AG08395 (cell line): ENCODE data around the gene ELOVL5.
A peak's percentile ranks its signal among the peaks of the same experiment; 100 is the strongest.
"Not testable (repeated sequence)": the region's sequence is repeated elsewhere in the genome, so short reads cannot be mapped to it uniquely, and the experiment has no call there.

Experiments
- DNase-seq: peaks from one replicate; pipeline ENCODE4 v3.0.0; 2012; ENCODE audit warnings: mixed read lengths, low spot score

Gene ELOVL5

DNA sequence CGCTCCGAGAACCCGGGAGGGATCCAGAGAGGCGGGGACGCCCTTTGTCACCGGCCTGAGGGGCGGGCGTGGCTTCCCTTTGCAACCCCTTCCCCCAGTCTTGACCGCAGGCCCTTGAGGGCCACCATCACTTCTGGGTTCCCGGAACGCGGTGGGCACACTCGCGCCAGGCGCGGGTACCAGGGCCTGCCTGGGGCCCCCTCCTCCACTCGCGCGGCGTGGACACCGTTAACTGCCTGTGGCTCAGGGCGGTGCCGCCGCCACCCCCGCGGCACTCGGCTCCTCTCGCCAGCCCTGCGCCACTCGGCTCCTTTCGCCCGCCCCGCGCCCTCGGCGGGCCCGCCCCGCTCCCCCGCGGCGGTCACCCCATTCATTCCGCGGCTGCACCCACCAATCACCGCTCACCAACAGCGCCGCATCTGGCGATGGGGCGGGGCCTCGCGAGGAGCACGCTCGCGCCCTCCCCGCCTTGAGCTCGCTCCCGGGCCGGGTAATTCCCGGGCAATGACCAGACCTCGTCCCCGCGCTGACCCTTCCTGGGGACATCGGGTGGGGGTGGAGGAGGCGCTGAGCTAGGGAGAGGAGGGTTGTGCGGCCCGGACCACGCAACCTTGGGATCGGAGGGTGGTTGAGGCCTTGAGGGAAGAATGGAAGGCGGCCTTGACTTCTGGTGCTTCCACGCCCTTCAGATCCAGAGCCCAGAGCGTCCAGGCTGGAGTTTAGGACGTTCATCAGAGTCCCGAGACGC is 10.5 kb upstream of the ELOVL5 start:
- DNase-seq, result peak; percentile 98

DNA sequence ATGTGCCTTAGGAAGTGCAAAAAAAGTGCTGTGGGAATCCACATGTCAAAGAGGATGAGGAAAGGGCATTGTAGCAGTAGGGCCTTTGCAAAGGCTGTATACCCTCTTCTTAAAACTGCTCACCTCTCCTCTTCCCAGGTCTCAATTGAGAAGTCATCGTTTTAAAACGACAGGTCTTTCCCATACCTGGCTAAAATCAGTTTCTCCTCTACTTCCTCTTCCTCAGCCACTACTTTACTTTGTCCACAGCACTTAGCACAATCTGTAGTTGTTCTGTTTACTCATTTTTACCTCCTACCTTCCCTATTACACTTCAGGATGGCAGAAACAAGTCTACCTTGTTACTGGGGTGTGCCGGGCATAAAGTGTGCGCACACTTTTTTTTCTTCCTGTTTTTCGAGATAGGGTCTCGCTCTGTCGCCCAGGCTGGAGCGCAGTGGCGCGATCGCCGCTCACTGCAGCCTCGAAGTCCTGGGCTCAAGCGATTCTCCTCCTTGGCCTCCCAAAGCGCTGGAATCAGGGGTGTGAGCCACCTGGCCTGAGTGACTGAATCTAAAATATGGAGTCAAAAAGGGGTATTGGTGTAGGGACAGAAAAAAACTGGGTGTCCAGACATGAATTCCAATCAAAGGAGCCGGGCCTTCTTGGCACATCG is 9.8 kb upstream of the ELOVL5 start:
- no peak for DNase-seq

DNA sequence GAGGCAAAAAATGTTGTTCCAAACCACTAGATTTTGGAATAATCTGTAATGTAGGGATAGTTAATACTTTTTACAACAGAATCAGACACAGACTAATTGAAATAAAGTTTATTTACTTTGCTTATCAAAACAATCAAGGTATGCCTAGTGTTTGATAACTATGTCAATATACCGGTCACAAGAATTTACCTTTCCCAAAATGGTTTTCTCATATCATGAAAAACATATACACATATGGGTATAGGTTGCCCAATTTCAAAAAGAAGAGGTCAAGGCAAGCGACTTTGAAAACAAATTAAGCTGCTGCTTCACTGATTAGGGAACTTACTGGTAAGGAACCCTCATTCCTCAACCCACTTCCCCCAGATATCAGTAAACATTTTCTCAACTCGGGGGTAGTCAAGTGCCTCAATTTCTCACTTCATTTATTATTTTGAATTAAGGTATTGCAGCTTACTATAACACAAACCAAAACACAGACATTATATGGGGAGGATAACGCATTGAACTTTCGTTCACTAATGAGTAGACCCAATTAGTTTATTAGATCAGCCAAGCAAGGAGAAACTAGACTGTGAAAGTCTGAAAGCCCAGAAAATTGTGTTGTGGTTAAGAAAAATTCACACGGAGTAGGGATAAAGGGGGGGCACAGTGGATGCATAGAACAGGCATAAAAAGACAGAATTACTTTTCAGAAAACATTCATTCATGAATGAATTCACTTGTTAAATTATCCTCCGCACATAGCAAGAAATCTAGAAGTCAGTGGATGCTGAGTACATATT is 9.0 kb upstream of the ELOVL5 start:
- no peak for DNase-seq

DNA sequence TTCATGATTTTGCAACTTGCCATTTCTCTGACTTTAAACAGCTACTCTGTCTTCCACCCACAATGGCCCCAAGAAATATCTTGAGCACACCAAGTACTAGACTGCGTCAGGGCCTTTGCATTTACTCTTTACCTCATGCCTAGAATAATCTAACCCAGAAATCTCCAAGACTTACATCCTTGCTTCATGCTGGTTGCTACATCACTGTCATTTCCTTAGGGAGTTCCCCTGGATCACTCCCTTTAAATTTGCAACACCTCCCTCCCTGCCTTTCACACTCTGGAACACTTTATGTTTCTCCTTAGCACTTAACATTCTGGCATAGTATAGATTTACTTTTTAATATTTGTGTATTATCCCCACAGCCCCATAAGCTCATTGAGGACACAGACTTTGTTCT is 4.9 kb upstream of the ELOVL5 start:
- no peak for DNase-seq

DNA sequence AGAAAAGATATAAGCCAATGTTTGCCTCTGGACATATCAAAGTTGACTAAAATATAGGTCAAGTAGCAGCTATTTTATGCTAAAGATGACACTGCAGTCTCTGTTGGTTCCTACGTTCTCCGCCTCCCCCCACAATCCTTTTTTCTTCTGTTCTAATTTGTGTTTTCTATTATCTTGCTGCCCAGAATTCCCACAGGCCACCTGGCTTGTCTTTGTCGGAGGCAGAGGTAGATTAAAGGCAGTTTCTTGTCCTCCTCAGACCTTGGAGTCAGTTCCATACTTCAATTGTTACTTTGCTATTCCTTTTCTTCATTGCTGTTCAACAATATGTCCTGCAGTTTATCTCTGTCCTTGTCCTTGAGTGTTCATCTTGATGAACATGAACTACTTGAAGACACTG is 3.6 kb upstream of the ELOVL5 start:
- DNase-seq, result no peak

DNA sequence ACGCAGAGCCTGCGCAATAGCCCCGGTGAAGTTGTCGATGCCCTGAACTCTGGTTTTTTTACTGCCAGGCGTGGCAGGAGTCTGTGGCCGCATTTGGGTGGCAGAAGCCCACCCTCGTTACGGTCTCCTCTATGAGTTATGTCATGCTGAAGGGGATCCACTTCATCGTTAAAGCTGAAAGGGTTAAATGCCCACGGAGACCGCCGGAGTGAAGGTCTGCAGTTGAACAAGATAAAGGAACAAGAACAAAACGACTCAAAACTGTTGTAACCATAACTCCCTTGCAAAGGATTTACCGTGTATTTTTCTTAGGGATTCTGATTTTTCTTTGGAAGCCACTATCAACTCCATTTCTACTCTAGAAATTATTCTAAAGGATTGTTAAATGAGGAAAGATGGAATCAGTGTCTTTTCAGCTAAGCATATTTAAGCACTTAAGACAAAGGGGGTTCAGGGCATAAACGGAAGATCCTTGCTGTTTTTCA is 501 bp upstream of the ELOVL5 start:
- no peak for DNase-seq

DNA sequence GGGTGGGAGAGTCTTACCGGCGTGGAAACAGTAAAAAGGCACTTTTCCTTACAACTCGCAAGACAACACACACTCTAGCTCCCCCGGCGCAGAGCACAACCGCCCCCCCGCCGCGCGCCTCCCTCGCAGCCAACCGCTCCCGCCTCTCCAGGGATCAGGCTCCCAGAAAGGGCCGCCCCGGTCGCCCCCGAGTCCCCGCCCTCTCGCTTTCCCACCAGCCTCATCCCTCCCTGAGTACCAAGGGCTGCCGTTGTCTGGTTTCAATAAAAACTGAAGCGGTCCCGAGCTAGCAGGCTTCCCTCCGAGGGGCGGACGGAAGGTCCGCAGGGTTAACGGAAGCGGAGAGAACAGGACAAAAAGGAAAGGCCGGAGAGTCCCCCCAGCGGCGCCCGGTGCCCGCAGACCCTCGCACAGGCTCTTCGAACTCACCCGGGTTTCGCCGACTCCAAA is 804 bp downstream of the ELOVL5 start:
- peak; percentile 71 for DNase-seq

DNA sequence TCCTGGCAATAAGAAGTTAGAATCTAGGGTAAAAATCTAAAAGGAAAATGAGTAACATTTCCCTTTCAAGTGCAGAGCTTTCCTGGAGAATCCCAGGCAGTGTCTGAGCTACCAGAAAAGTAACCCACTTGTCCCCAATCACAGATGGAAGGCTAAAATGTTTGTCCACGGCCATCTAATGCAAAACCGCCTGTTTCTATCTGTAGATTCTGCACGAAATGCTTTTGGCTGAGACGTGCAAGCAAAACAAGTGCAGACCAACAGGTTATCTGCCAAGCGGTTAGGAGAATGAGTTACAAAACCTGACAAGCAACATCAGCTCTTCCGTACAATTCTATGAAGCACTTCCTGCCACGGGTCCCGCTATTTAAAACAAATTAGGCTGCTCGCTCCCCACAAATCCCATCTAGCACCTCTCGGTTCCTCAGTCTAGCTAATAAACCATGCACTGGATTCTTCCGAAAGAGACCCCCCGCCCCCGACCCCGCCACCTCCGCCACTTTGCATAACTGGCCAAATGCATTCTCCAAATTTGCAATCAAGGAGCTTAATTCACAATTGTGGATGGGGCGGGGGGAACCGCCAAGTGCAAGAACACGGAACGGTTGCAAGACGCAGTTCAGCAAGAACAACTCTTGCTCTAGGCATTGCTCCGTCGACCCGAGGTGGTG is 1.4 kb downstream of the ELOVL5 start:
- DNase-seq, result no peak

DNA sequence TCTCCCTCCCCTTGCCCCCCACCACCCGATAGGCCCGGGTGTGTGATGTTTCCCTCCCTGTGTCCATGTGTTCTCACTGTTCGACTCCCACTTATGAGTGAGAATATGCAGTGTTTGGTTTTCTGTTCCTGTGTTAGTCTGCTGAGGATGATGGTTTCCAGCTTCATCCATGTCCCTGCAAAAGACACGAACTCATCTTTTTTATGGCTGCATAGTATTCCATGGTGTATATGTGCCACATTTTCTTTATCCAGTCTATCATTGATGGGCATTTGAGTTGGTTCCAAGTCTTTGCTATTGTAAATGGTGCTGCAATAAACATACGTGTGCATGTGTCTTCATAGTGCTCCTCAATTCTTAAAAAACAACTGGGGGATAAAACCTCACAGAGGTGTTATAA is 2.7 kb downstream of the ELOVL5 start:
- DNase-seq, result not testable (repeated sequence)

DNA sequence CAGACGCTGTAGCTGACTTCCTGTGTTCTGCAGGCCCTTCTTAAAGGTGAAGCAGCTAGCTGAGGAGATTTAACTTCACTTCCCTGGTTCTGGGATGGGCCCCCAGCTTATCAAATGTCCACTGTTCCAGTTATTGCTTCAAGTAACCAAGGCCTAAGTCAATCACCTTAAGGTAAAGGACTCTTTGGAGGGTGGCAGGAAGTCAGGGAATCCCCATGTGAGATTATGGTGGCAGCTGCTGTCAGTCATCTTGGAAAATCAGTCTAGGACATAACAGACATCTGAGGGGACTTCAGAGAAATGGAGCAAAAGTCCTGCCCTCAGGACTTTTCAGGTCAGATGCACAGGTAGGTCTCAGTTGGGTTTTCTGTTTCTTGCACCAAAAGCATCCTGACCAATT is 3.8 kb downstream of the ELOVL5 start:
- no peak for DNase-seq

DNA sequence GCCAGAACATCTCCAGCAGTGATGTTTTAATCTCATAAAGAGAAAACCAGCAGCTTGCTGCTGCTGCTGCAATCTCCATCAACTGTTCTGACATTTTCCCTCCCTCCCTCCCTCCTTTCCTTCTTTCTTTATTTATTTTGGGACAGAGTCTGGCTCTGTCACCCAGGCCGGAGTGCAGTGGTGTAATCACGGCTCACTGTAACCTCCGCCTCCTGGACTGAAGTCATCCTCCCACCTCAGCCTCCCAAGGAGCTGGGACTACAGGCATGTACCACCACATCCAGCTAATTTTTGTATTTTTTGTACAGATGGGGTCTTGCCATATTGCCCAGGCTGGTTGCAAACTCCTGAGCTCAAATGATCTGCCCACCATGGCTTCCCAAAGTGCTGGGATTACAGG is 5.7 kb downstream of the ELOVL5 start:
- no peak for DNase-seq

DNA sequence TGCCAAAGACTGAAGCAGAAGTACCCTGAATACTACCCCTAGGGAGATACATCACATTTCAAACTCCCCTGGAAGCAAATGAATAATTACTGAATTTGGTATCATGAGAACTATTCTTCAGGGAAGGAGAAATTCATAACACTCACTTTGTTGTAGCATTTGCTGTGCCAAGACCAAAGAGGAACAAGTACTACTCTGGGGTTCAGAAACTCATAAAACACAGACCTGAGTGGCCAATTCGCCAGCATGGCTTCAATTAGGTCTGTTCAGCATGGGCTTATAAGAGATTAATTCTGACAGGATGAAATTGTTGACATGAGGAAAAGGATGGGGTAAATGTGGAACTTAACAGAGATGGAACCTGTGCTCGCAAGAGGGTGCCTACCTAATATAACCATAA is 6.5 kb downstream of the ELOVL5 start:
- no peak for DNase-seq

DNA sequence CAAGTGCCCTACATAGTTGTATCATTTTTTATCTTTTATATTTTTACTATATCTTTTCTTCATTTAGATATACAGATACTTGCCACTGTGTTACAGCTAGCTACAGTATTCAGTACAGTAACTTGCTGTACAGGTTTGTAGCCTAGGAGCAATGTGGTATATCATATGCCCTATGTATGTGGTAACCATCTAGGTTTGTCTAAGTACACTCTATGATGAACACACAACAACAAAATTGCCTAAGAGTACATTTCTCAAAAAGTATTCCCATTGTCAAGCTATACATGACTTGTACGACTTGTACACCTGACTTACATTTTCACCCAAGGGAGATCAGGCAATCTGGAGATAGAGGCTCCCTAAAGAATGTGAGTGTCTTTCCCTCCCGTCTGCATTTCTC is 8.2 kb downstream of the ELOVL5 start:
- DNase-seq, result no peak

DNA sequence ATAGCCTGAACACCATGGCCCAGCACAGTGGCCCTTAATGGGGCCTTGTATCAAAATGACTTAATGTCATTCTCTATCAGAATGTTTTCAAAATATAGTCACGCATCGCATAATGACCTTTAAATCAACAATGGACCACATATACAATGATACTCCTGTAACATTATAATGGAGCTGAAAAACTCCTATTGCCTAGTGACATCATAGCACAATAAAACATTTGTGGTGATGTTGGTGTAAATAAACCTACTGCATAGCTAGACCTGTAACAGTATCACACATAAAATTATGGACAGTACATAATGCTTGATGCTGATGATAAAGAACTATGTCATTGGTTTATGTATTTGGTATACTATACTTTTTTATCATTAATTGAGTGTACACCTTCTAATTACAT is 9.3 kb downstream of the ELOVL5 start:
- no peak for DNase-seq

DNA sequence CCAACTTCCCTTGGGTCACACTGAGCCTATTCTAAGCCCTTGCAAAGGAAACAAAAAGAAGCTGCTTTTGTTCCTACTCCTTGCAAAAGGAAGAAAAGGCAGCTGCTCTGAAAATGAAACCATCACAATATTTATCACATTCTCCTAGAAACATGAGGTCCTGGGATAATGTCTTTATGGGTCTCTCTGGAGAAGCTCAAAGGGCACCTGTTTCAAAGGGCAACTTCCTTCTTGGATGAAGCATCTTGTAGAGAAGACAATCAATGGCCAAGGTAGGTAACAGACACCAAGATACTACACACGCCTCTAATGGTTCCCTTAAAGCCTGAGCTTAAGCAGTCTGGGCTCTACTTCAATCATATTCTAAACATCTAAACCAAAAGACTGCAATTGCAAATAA is 10.4 kb downstream of the ELOVL5 start:
- no peak for DNase-seq

DNA sequence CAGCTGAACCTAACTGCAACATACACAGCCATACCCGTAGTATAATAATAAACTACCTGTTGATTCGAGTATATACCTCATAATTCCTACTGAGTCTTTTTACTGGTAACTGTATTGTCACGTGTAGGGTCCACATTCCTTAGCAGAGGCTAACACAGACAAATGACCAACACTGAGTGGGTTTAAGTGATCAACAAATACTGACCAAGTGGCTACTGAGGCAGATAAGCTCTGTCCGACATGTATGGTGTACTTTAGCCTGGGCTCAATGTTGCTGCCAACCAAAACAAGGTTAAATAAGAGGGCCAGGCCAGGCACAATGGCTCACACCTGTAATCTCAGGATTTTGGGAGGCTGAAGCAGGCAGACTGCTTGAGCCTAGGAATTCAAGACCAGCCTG is 12.7 kb downstream of the ELOVL5 start:
- no peak for DNase-seq

DNA sequence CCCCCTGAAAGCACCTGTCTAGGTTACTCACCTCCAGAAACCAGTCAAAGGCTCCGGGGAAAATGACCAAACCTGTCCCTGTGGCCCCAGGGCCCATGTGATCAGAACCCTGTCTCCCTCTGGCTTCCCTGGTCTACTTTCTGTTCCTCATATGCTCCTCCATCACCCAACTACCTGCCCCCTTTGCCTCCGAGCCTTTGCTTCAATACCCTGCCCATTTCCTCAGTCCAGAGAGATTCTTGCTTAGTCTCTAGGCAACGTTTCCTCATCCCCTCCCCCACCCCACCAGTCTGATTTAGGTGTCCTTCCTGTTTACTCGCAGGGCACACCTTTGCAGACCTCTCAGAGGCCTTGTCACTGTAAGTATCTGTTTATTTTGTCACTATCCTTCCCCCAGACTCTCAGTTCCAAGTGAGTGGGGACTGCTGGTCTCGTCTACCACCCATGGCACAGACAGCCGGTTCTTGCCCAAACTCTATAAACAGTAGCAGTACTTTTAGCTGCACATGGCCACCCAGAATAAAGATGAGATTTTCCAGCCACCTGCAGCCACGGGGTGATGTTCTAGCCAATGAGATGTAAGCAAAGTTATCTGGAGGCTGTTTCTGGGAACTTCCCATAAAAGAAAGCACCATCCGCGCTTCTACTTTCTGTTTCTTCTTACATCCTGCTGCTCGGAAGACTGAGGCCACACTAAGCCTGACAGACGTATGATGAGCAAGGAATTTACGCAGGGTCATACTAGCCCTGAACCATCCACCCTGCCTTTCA is 13.3 kb downstream of the ELOVL5 start:
- DNase-seq, result no peak

DNA sequence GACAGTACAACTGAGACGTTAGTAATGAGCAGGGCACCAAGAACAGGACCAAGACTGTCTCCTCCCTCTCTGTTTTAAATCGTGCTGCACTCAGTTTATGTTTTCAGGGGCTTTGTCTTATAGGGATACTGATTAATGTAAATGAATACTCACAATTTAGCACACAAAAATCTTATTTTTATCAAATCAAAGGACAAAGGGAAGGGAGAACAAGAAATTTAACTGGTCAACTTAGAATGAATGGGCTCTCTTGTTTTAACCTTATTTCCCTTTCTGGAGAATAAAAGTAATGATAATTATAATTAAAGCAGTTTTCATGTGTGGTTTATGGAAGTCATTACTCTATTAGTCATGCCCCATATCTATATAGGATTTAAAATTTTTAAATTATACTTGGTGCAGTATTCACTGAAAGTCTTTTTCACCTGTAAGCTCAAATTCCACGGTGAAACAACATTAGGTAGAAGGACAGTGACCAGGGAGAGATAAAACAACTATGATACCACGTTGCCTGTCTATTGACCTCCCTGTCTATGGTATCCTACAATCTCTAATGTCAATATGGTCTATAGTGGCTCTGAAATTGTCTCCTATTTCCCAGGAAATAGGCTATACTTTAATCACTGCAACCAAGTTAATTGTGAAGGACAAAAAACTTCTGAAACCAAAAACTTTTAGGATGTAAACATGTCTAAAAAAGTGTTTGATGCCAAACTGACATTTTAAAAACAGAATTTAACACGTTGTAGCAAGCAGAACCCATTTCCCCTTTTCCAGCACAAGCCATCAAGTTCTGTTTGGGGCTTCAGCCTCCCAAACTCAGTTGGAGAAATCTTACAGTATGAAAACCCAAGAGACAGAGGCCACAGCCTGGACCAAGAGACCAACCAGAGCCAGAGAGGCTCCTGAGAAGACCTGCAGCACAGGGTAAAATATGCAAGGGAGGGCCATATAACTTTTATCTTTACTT is 15.0 kb downstream of the ELOVL5 start:
- no peak for DNase-seq

DNA sequence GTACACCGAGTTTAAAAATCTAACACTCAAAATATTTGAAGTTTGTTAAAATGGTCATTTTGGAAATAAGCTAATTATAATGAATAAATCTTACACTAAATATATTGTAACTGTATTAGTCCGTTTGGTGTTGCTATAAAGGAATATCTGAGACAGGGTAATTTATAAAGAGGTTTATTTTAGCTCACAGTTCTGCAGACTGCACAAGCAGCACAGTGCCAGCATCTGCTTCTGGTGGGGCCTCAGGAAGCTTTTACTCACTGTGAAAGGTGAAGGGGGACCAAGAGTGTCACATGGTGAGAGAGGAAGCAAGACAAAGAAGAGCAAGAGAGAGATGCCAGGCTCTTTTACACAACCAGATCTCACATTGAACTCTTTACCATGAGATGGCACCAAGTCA is 17.1 kb downstream of the ELOVL5 start:
- DNase-seq, result no peak

DNA sequence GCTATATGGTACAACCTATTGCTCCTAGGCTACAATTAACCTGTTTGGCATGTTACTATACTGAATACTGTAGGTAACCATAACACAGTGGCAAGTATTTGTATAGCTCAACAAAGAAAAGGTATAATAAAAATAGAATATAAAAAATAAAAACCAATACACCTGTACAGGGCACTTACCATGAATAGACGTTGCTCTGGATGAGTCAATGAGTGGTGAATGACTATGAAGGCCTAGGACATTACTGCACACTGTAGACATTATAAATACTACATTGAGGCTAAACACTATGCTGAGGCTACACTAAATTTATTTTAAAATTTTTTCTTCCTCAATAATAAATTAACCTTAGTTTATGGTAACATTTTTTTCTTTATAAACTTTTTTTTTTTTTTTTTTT is 18.6 kb downstream of the ELOVL5 start:
- DNase-seq, result no peak
